ENCODE measurements around the gene PLA2G5. TPM values are rescaled to one million over a fixed set of nuclear protein-coding genes. Genes with fewer than 3 reads are reported as not detected.

Gene PLA2G5
- total and polyA plus RNA-seq, 9 of the 15 experiments (the other 6 are each of a cell fraction or from before 2014, with no cell fraction given), result not detected

GRCh38 chr1:20087668-20088067 is 17.7 kb downstream of the PLA2G5 start (continued):
- TF ChIP-seq, protein P1, sequence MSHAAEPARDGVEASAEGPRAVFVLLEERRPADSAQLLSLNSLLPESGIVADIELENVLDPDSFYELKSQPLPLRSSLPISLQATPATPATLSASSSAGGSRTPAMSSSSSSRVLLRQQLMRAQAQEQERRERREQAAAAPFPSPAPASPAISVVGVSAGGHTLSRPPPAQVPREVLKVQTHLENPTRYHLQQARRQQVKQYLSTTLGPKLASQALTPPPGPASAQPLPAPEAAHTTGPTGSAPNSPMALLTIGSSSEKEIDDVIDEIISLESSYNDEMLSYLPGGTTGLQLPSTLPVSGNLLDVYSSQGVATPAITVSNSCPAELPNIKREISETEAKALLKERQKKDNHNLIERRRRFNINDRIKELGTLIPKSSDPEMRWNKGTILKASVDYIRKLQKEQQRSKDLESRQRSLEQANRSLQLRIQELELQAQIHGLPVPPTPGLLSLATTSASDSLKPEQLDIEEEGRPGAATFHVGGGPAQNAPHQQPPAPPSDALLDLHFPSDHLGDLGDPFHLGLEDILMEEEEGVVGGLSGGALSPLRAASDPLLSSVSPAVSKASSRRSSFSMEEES (CRISPR knock-in tag; IDR thresholded peaks at IDR 0.05), result no peak

DNA sequence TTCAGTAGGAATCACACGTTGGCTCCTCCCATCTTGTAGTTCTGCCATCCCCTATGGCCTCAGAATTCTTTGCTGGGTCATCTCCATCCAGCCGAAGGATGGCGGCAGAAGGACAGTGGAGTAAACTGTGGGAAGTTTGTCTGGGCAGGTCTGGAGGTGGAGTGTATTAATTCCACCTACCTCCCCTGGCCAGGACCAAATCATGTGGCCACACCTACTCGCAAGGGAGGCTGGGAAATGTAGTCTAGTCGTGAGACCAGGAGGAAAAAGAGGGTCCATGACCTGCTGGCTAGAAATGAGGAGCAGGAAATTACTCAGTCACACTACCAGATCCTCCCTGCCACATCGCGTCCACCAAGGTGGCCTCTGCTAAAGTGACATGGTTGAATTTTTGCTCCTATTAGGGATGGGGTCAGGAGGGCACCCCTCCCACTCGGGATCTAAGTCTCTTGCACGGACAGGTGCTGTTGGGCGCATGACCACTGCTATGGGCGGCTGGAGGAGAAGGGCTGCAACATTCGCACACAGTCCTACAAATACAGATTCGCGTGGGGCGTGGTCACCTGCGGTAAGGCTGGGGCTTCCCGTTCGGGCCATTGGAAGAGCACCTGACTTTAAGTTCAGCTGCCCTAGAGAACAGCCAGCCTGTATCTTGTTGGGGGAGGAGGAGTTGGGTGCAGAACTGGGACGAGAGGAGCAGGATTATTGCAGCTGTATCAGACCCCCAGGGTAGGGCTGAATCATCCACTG is 19.5 kb downstream of the PLA2G5 start:
- no peaks in the 10 kb centered on the region for H4K20me1 ChIP-seq (replicated peaks; ENCODE audit: control insufficient read depth, insufficient read depth, low read length)
- ChIA-PET POLR2A (interaction anchor here (0.6 to 1.4 kb wide), 3 partner anchors 14 to 321 kb away, joined by 3 read pairs; no protein-coding TSS in a partner anchor), CTCF (ENCODE audit: low intra/inter-chr PET ratio) (no interaction called here)
- H3K79me2 ChIP-seq (ENCODE audit: control insufficient read depth, insufficient read depth, low read length), result no peaks in the 10 kb centered on the region
- BruUV-seq (replicated peaks), result no TSS peak
- H3K4me1 ChIP-seq (replicated peaks in 1 of 2; ENCODE audit: control insufficient read depth in 2 of 2, insufficient read depth in 2 of 2, low read length in 2 of 2), result no peaks in the 10 kb centered on the region
- H3K27me3 ChIP-seq (ENCODE audit: control insufficient read depth in 2 of 2, insufficient read depth in 2 of 2, low read length in 2 of 2), result peaks cover 7 to 45% of the 10 kb centered on the region in 2 experiments
- in situ Hi-C loops (cut with MboI), result no loop called here
- intact Hi-C loops (cut with micrococcal nuclease), result no loop called here
- no peak overlapping the region for H3K4me3 ChIP-seq
- DNase-seq (ENCODE audit: extremely low read depth in 1 of 4, low spot score in 3 of 4) (peak; percentile 18 to 44 (median 30)), FAIRE-seq (peak; percentile 85), ATAC-seq (peak; percentile 84)
- H3K4me2 ChIP-seq (ENCODE audit: insufficient read depth, low read length), result no peak overlapping the region
- peak overlapping the region; percentile 29; the same call in 1 of the 2 replicates for H2AFZ ChIP-seq (ENCODE audit: low read depth, low read length)
- H3K9me3 ChIP-seq (replicated peaks; ENCODE audit: control insufficient read depth, insufficient read depth, low read depth, low read length), result no peaks in the 10 kb centered on the region
- H3K27ac ChIP-seq (ENCODE audit: extremely low read depth, low read depth, low read length), result no peak overlapping the region
- H3K9me1 ChIP-seq (ENCODE audit: control insufficient read depth, insufficient read depth, low read length), result no peaks in the 10 kb centered on the region
- 4% methylated on average over 19 of the region's 19 CpGs for WGBS (ENCODE audit: insufficient coverage, low coverage, missing lambda C conversion rate)
- no peaks in the 10 kb centered on the region for H3K36me3 ChIP-seq (ENCODE audit: control insufficient read depth, insufficient read depth, low read length)
- H3K9ac ChIP-seq (ENCODE audit: insufficient read depth in 1 of 2, low read depth in 2 of 2, low read length in 2 of 2), result no peak overlapping the region
- TF ChIP-seq HOXB6 (CRISPR knock-in tag; IDR thresholded peaks at IDR 0.05; ENCODE audit: borderline replicate concordance), result no peak
- no peak for TF ChIP-seq BRCA1 (IDR thresholded peaks at IDR 0.05)
- no peak for TF ChIP-seq BRCA1 (CRISPR knock-in tag; IDR thresholded peaks at IDR 0.05)
- TF ChIP-seq GATAD2B (IDR thresholded peaks at IDR 0.05; ENCODE audit: borderline replicate concordance), result no peak
- no peak for TF ChIP-seq CCAR2 (IDR thresholded peaks at IDR 0.05; ENCODE audit: low read depth, low read length)
- peak; percentile 45 to 53; a peak in 2 of 4 replicates for TF ChIP-seq SIX5 (IDR thresholded peaks at IDR 0.05; ENCODE audit: borderline replicate concordance in 1 of 2, insufficient read depth in 1 of 2, low read depth in 1 of 2, low read length in 2 of 2)
- TF ChIP-seq PHB (CRISPR knock-in tag; IDR thresholded peaks at IDR 0.05), result no peak
- no peak for TF ChIP-seq TCF7 (IDR thresholded peaks at IDR 0.05; ENCODE audit: borderline replicate concordance)
- no peak for TF ChIP-seq EP300 (IDR thresholded peaks at IDR 0.05; ENCODE audit: low read length)
- peak; percentile 82 for TF ChIP-seq PRDM10 (IDR thresholded peaks at IDR 0.05; ENCODE audit: partially characterized antibody)
- no peak for TF ChIP-seq ZNF239 (CRISPR knock-in tag; IDR thresholded peaks at IDR 0.05)
- peak; percentile 80 for TF ChIP-seq HCFC1 (IDR thresholded peaks at IDR 0.05; ENCODE audit: low read depth, low read length)
- TF ChIP-seq ZNF143 (CRISPR knock-in tag; IDR thresholded peaks at IDR 0.05), result peak; percentile 77
- no peak for TF ChIP-seq SMC3 (conservative IDR thresholded peaks at IDR 0.05; ENCODE audit: insufficient read depth, low read depth, low read length)
- TF ChIP-seq HNRNPH1 (optimal IDR thresholded peaks at IDR 0.05; ENCODE audit: low read depth, low read length), result no peak

Data from K562 (cell line).